Uterus (tissue), 4 donors: Measurements from ENCODE around the gene SYNE1. TPM values are rescaled to one million over a fixed set of nuclear protein-coding genes. Genes with fewer than 3 reads are reported as not detected.

Experiments
- DNase-seq, 2 donors: peaks; one replicate each; pipeline ENCODE4 v3.0.0-alpha.2; 2019 to 2020
- H3K27ac ChIP-seq, 2 donors: fragments of 200-600 bp; sonication (generic); 1 replicate in 1 of 2; 2 replicates in 1 of 2; pipeline ENCODE4 v1.5.1; 2016 to 2018
- H3K27me3 ChIP-seq, 2 donors: fragments of 200-600 bp; sonication (generic); one replicate each; pipeline ENCODE4 v1.5.1; 2018 to 2019; ENCODE audit warnings: control low read depth in 1 of 2
- H3K36me3 ChIP-seq, 2 donors: fragments of 200-600 bp; sonication (generic); one replicate each; pipeline ENCODE4 v1.5.1; 2019; ENCODE audit warnings: control low read depth in 1 of 2
- H3K4me1 ChIP-seq, 2 donors: fragments of 200-600 bp; sonication (generic); one replicate each; pipeline ENCODE4 v1.5.1; 2018 to 2019; ENCODE audit warnings: control low read depth in 1 of 2
- H3K4me3 ChIP-seq, 2 donors: fragments of 200-600 bp; sonication (generic); 1 replicate in 1 of 2; 2 replicates in 1 of 2; pipeline ENCODE4 v1.5.1; 2018 to 2019; ENCODE audit warnings: mild to moderate bottlenecking in 1 of 2
- H3K9me3 ChIP-seq, 2 donors: fragments of 200-600 bp; sonication (generic); one replicate each; pipeline ENCODE4 v1.5.1; 2019; ENCODE audit warnings: control low read depth in 1 of 2
- POLR2A ChIP-seq, 2 donors: fragments of 450-650 bp; IDR thresholded peaks; one replicate each; pipeline ENCODE4 v1.6.1; 2016; ENCODE audit warnings: antibody characterized with exemption in 2 of 2, mild to moderate bottlenecking in 1 of 2, moderate library complexity in 1 of 2
- intact Hi-C: fragments of 100-400 bp; cut with DNase I; formaldehyde crosslinking; loops from one replicate; pipeline ENCODE4 v1.15.1; 2023; ENCODE audit warnings: low total_unique reads
- total RNA-seq, 4 donors: library from RNA; depleted of rRNA in 3 of 4; stranded (reverse); fragments of >200 nt in 3 of 4; gene quantifications; one replicate each; pipeline versions ENCODE4 v1.1.0 to v1.2.4, GENCODE V29; 2014 to 2023
- TF ChIP-seq, protein P1 (sequence below), 4 experiments: fragments of 200-600 bp in 2 of 4; fragments of 450-650 bp in 2 of 4; sonication (generic) in 2 of 4; IDR thresholded peaks; one replicate each; pipeline ENCODE4 v1.5.1; 2016 to 2019; ENCODE audit warnings: antibody characterized with exemption in 4 of 4, mild to moderate bottlenecking in 2 of 4, moderate library complexity in 1 of 4
- donor health status: DM: yes; HTN: yes; CAD: no.

The SYNE1 gene
- total RNA-seq, 4 donors from 2014 or later = 134 to 339 (median 181) TPM

DNA sequence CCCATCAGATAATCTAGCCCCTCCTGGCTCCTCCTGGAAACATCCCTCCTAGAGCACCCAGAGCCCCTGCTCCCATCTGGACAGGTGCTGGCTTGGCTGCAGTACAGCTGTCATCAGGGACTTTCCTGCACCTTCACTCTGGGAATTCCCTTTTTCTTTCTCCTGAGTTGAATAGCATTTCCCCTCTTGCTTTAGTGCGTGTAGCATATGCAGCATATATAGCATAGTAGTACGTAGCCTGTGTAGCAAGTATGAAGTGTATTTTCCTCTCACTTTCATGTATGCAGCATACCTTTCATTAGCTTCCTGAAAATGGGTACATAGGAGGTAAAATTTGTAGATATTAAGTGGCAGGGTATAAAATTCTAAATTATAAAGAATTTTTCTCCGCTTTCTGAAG lies 476.8 kb downstream of the SYNE1 start:
- Histone ChIP-seq H3K9me3 (no peaks in the 10 kb centered on the region), H3K4me1 (no peaks in the 10 kb centered on the region), H3K4me3 (no peak overlapping the region), H3K27me3 (no peaks in the 10 kb centered on the region), H3K36me3 (no peaks in the 10 kb centered on the region), H3K27ac (no peak overlapping the region)
- no peak for DNase-seq
- TF ChIP-seq, protein P1, sequence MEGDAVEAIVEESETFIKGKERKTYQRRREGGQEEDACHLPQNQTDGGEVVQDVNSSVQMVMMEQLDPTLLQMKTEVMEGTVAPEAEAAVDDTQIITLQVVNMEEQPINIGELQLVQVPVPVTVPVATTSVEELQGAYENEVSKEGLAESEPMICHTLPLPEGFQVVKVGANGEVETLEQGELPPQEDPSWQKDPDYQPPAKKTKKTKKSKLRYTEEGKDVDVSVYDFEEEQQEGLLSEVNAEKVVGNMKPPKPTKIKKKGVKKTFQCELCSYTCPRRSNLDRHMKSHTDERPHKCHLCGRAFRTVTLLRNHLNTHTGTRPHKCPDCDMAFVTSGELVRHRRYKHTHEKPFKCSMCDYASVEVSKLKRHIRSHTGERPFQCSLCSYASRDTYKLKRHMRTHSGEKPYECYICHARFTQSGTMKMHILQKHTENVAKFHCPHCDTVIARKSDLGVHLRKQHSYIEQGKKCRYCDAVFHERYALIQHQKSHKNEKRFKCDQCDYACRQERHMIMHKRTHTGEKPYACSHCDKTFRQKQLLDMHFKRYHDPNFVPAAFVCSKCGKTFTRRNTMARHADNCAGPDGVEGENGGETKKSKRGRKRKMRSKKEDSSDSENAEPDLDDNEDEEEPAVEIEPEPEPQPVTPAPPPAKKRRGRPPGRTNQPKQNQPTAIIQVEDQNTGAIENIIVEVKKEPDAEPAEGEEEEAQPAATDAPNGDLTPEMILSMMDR (IDR thresholded peaks at IDR 0.05) = no peak
- TF ChIP-seq POLR2A (IDR thresholded peaks at IDR 0.05) = no peak
- intact Hi-C loops = no loop called here

DNA sequence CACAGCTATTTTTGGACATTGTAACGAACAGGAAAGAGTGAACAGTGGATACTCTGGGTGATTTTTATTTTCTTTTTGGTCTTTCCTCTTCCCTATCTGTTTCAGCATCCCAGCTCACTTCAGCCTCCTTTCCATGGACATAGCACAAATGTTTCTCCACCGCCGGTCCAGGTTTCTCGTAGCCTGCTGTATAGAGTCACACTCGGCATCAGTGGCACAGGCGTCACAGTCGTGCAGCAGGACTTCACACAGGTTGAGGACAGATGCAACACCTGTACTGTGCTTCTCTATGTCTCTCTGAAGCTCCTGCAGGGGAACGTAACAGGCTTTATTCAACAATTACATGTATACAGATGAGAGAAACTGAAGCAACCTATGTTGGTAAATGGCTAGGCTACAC lies 481.4 kb downstream of the SYNE1 start:
- no peaks in the 10 kb centered on the region for H3K4me1 ChIP-seq
- no peak overlapping the region for H3K4me3 ChIP-seq
- no peak for TF ChIP-seq POLR2A (IDR thresholded peaks at IDR 0.05)
- TF ChIP-seq, protein P1 (IDR thresholded peaks at IDR 0.05) = no peak
- intact Hi-C loops = no loop called here
- H3K27me3 ChIP-seq = no peaks in the 10 kb centered on the region
- no peak overlapping the region for H3K27ac ChIP-seq
- no peaks in the 10 kb centered on the region for H3K9me3 ChIP-seq
- no peaks in the 10 kb centered on the region for H3K36me3 ChIP-seq
- no peak for DNase-seq

DNA sequence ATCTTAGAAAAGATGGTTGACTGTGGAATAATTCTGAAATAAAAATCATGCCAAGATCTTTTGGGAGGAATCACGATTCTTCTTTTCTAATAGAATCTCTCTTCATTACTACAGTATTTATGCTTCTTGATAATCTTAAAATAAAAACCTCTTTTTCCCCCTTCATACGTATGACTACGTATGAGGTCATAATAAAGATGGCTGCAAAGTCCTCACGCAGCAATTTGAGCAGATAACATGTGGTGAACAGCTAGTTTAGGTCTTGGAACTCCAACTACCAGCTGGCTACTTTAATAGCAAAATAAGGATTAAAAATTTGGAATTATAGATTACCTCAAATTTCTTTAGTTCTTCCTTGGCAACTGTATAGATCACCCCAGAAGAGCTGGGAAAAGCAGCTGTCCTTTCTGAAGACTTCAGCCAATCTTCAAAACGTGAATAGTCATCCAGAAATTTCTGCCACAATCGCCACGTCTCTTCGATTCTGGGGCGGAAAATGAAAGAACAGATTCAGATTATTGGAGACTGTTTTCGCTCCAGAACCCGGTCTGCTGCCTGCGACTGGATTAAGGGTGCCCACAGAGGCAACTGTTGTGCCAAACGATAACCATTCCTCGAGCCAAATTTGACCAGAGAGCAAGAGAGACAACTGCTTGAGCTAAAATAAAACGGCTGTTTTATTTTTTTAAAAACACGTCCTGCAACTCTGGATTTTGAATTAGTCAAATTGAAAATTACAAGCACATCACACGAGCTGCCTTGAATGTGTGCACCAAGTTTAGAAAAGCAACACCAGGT lies 482.4 kb downstream of the SYNE1 start:
- Histone ChIP-seq H3K4me1 (no peaks in the 10 kb centered on the region), H3K4me3 (no peak overlapping the region), H3K27me3 (no peaks in the 10 kb centered on the region), H3K27ac (no peak overlapping the region), H3K36me3 (no peaks in the 10 kb centered on the region), H3K9me3 (no peaks in the 10 kb centered on the region)
- intact Hi-C loops = no loop called here
- no peak for TF ChIP-seq POLR2A (IDR thresholded peaks at IDR 0.05)
- TF ChIP-seq, protein P1 (IDR thresholded peaks at IDR 0.05) = no peak
- no peak for DNase-seq

DNA sequence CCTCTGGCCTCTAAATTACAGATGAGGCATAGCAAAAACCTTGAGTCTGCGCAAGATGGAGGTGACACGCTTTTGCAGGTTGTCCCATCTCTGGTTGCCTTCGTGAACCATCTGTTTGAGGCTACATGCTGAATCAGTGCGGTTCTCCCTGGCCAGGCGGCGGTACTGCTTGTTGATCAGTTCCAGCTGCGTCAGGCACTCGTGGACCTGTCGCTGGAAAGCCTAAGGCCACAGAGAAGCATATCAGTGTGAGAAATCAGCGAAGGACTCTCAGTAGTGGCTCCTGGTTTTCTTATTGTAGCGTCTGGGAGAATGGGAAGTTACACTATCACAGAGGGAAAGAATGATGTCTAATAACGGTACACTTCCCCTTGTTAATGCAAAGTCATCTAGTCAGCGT lies 485.2 kb downstream of the SYNE1 start:
- Histone ChIP-seq H3K27ac (no peak overlapping the region), H3K36me3 (no peaks in the 10 kb centered on the region), H3K4me1 (no peaks in the 10 kb centered on the region), H3K27me3 (no peaks in the 10 kb centered on the region), H3K4me3 (no peak overlapping the region), H3K9me3 (no peaks in the 10 kb centered on the region)
- DNase-seq = no peak
- intact Hi-C loops = no loop called here
- TF ChIP-seq POLR2A (IDR thresholded peaks at IDR 0.05) = no peak
- TF ChIP-seq, protein P1 (IDR thresholded peaks at IDR 0.05) = no peak

DNA sequence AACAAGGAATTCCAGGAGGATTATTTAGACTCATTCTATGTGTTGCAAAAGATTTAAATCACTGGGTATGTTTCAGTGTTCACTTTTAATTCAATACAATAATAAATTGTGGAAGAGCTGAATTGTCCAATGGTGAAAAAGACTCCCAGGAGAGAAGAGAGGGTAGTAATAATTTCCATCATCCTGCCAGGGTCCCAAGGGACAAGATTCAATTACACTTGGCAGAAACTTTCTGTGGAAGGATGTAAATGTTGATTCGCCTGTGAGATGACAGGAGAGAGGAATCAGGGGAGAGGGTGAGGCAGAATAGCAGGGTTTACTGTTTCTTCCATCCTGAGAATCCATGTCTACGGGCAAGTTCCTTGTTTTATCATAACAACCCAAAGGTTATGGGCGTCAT lies 487.0 kb downstream of the SYNE1 start:
- no peaks in the 10 kb centered on the region for H3K36me3 ChIP-seq

More for the DNA sequence above, 487.0 kb downstream of the SYNE1 start:
- Histone ChIP-seq H3K9me3 (no peaks in the 10 kb centered on the region), H3K4me3 (no peak overlapping the region), H3K27me3 (no peaks in the 10 kb centered on the region), H3K4me1 (no peaks in the 10 kb centered on the region), H3K27ac (no peak overlapping the region)
- DNase-seq = no peak
- intact Hi-C loops = no loop called here
- TF ChIP-seq POLR2A (IDR thresholded peaks at IDR 0.05) = no peak
- TF ChIP-seq, protein P1 (IDR thresholded peaks at IDR 0.05) = no peak
